IMR-90 (cell line): ENCODE data around the gene CCDC136. TPM values are rescaled to one million over a fixed set of nuclear protein-coding genes. Genes with fewer than 3 reads are reported as not detected.
A peak's percentile ranks its signal among the peaks of the same experiment; 100 is the strongest.

ENCODE experiments used
- ATAC-seq: fragments of 200-7000 bp; cut with Tn5 transposase; 2 replicates; pipeline ENCODE4 v1.9.1; 2020; ENCODE audit warnings: low read depth, mild to moderate bottlenecking, moderate library complexity
- BruUV-seq: library from RNA; stranded (reverse); fragments of 400-500 nt; replicated peaks from 2 replicates; lab custom pipeline; 2021; lab: Mats Ljungman, UMichigan
- CTCF ChIA-PET: fragments of 300-600 bp; formaldehyde crosslinking; extraction: SDS; loops from one replicate; lab custom pipeline; 2021; ENCODE audit warnings: antibody characterized with exemption; lab: Yijun Ruan, JAX
- POLR2A ChIA-PET: fragments of 300-600 bp; sonication (Branson Sonifier 250); formaldehyde crosslinking; loops from one replicate; lab custom pipeline; 2022; ENCODE audit warnings: antibody characterized with exemption; ENCODE audit not compliant: unreplicated experiment; lab: Charles Lee
- DNase-seq: peaks from one replicate; pipeline ENCODE4 v3.0.0; 2013
- H2AFZ ChIP-seq: replicated peaks from 2 replicates; pipeline ENCODE3; 2013; ENCODE audit warnings: low read length, mild to moderate bottlenecking; ENCODE audit not compliant: poor library complexity
- H2AK5ac ChIP-seq: 2 replicates; pipeline ENCODE4 v1.6.1; 2013; ENCODE audit warnings: low read depth, low read length, inconsistent platforms
- H2AK9ac ChIP-seq: replicated peaks from 2 replicates; pipeline ENCODE3; 2013; ENCODE audit warnings: mild to moderate bottlenecking, low read depth, low read length, moderate library complexity; ENCODE audit not compliant: poor library complexity
- H2BK120ac ChIP-seq: 2 replicates; pipeline ENCODE4 v1.6.1; 2013; ENCODE audit warnings: low read depth, low read length, inconsistent platforms
- H2BK15ac ChIP-seq: 3 replicates; pipeline ENCODE4 v1.6.1; 2013; ENCODE audit warnings: low read depth, low read length, inconsistent platforms
- H2BK20ac ChIP-seq: 2 replicates; pipeline ENCODE4 v1.6.1; 2013; ENCODE audit warnings: low read depth, mild to moderate bottlenecking, inconsistent platforms, low read length, moderate library complexity
- H2BK5ac ChIP-seq: 2 replicates; pipeline ENCODE4 v1.6.1; 2013; ENCODE audit warnings: mild to moderate bottlenecking, low read depth, low read length, inconsistent platforms; ENCODE audit not compliant: poor library complexity, severe bottlenecking
- H3K14ac ChIP-seq: replicated peaks from 2 replicates; pipeline ENCODE4 v1.6.1; 2013; ENCODE audit warnings: low read depth, low read length, inconsistent platforms
- H3K18ac ChIP-seq: 2 replicates; pipeline ENCODE4 v1.6.1; 2013; ENCODE audit warnings: low read depth, low read length, control low read depth
- H3K23ac ChIP-seq: 2 replicates; pipeline ENCODE4 v1.6.1; 2013; ENCODE audit warnings: low read depth, low read length, inconsistent platforms
- H3K27ac ChIP-seq: 2 replicates; pipeline ENCODE4 v1.5.1; 2013; ENCODE audit warnings: mild to moderate bottlenecking, control low read depth, low read length; ENCODE audit not compliant: insufficient read depth
- H3K27me3 ChIP-seq: 2 replicates; pipeline ENCODE4 v1.6.1; 2013; ENCODE audit warnings: low read length; ENCODE audit not compliant: control insufficient read depth, insufficient read depth
- H3K36me3 ChIP-seq: 2 replicates; pipeline ENCODE4 v1.6.1; 2013; ENCODE audit warnings: low read length, mixed read lengths; ENCODE audit not compliant: control insufficient read depth, insufficient read depth
- H3K4ac ChIP-seq: 2 replicates; pipeline ENCODE4 v1.6.1; 2013; ENCODE audit warnings: low read depth, low read length, inconsistent platforms
- H3K4me1 ChIP-seq: 2 replicates; pipeline ENCODE4 v1.6.1; 2013; ENCODE audit warnings: low read length, mixed read lengths; ENCODE audit not compliant: control insufficient read depth, insufficient read depth
- H3K4me2 ChIP-seq: 2 replicates; pipeline ENCODE4 v1.6.1; 2013; ENCODE audit warnings: low read depth, mild to moderate bottlenecking, control low read depth, low read length, moderate library complexity
- H3K4me3 ChIP-seq: 2 replicates; pipeline ENCODE4 v1.5.1; 2013; ENCODE audit warnings: low read depth, mild to moderate bottlenecking, control low read depth, low read length, moderate library complexity; ENCODE audit not compliant: insufficient read depth
- H3K56ac ChIP-seq: 2 replicates; pipeline ENCODE4 v1.6.1; 2013; ENCODE audit warnings: low read length, inconsistent platforms; ENCODE audit not compliant: insufficient read depth; ENCODE audit errors: extremely low read depth
- H3K79me1 ChIP-seq, 2 experiments: 2 replicates each; pipeline ENCODE4 v1.6.1; 2013; ENCODE audit warnings: low read length in 2 of 2, inconsistent platforms in 1 of 2, low read depth in 1 of 2
- H3K9ac ChIP-seq: 2 replicates; pipeline ENCODE4 v1.6.1; 2013; ENCODE audit warnings: low read depth, low read length, control low read depth
- H3K9me1 ChIP-seq: 2 replicates; pipeline ENCODE4 v1.6.1; 2013; ENCODE audit warnings: low read length, inconsistent platforms; ENCODE audit not compliant: insufficient read depth
- H3K9me3 ChIP-seq: 2 replicates; pipeline ENCODE4 v1.6.1; 2013; ENCODE audit warnings: low read length; ENCODE audit not compliant: control insufficient read depth, insufficient read depth
- H4K20me1 ChIP-seq: 2 replicates; pipeline ENCODE4 v1.6.1; 2013; ENCODE audit warnings: low read length, inconsistent platforms; ENCODE audit not compliant: insufficient read depth
- H4K5ac ChIP-seq: 2 replicates; pipeline ENCODE4 v1.6.1; 2013; ENCODE audit warnings: mild to moderate bottlenecking, low read depth, low read length, control low read depth
- H4K8ac ChIP-seq, 2 experiments: 2 replicates each; pipeline ENCODE4 v1.6.1; 2013; ENCODE audit warnings: low read depth in 2 of 2, low read length in 2 of 2, control low read depth in 1 of 2, inconsistent platforms in 1 of 2
- H4K91ac ChIP-seq: 2 replicates; pipeline ENCODE4 v1.6.1; 2013; ENCODE audit warnings: low read depth, low read length, inconsistent platforms; ENCODE audit not compliant: insufficient read depth
- BHLHE40 ChIP-seq: fragments of 150-350 bp; IDR thresholded peaks from 2 replicates; pipeline ENCODE4 v1.6.1; 2016; ENCODE audit warnings: mild to moderate bottlenecking, low read depth, low read length
- CHD1 ChIP-seq: IDR thresholded peaks from 2 replicates; pipeline ENCODE4 v1.6.1; 2012; ENCODE audit warnings: low read depth, low read length, improper control_type of control experiment
- CTCF ChIP-seq: conservative IDR thresholded peaks from 2 replicates; pipeline ENCODE4 v1.5.1; 2012; ENCODE audit warnings: mild to moderate bottlenecking, low read depth, low read length, improper control_type of control experiment
- MAFK ChIP-seq: IDR thresholded peaks from 2 replicates; pipeline ENCODE4 v1.6.1; 2012; ENCODE audit warnings: low read depth, low read length, improper control_type of control experiment
- MAZ ChIP-seq: IDR thresholded peaks from 2 replicates; pipeline ENCODE4 v1.6.1; 2012; ENCODE audit warnings: low read depth, mild to moderate bottlenecking, low read length, improper control_type of control experiment, moderate library complexity, borderline replicate concordance
- NFE2L2 ChIP-seq: fragments of 150-350 bp; IDR thresholded peaks from 2 replicates; pipeline ENCODE4 v1.6.1; 2016; ENCODE audit warnings: low read depth, mild to moderate bottlenecking, low read length
- POLR2A ChIP-seq: IDR thresholded peaks from 2 replicates; pipeline ENCODE4 v1.6.1; 2012; ENCODE audit warnings: mild to moderate bottlenecking, low read depth, low read length
- RAD21 ChIP-seq: IDR thresholded peaks from 2 replicates; pipeline ENCODE4 v1.6.1; 2012; ENCODE audit warnings: low read length, improper control_type of control experiment
- RFX5 ChIP-seq: IDR thresholded peaks from 2 replicates; pipeline ENCODE4 v1.8.0; 2012; ENCODE audit warnings: low read depth, mild to moderate bottlenecking, low read length, moderate library complexity
- SMC3 ChIP-seq: fragments of 150-350 bp; IDR thresholded peaks from 2 replicates; pipeline ENCODE4 v1.6.1; 2016; ENCODE audit warnings: low read depth, mild to moderate bottlenecking, antibody characterized with exemption, low read length, moderate library complexity
- WGBS, 2 experiments: methylation state at CpG; one replicate each; pipeline versions ENCODE4 v1.1.5 to v1.1.7; 2013; ENCODE audit warnings: missing lambda C conversion rate in 2 of 2; ENCODE audit not compliant: insufficient read length in 1 of 2; ENCODE audit errors: extremely low coverage in 2 of 2; 5-methylcytosine and 5-hydroxymethylcytosine counted together
- dilution Hi-C: fragments of 300-500 bp; cut with HindIII; formaldehyde crosslinking; loops from one replicate; pipeline ENCODE4 v1.14.3; 2018; ENCODE audit warnings: low sequenced_read_pairs; ENCODE audit not compliant: unreplicated experiment
- in situ Hi-C: fragments of 300-500 bp; cut with MboI; formaldehyde crosslinking; loops from 3 replicates; pipeline ENCODE4 v1.14.3; 2019; ENCODE audit warnings: low sequenced_read_pairs, inconsistent platforms, mixed read lengths
- intact Hi-C: fragments of 100-400 bp; cut with micrococcal nuclease; formaldehyde crosslinking; loops from 2 replicates; pipeline ENCODE4 v1.10.0; 2022
- polyA plus RNA-seq, 3 experiments: library from polyadenylated mRNA; depleted of rRNA; stranded (reverse); fragments of >200 nt; gene quantifications; 2 replicates each; pipeline ENCODE4 v1.2.3, GENCODE V29; 2012; ENCODE audit warnings: low replicate concordance in 1 of 3
- total RNA-seq: library from RNA; depleted of rRNA; stranded (reverse); fragments of >200 nt; gene quantifications from 2 replicates; pipeline ENCODE4 v1.2.3, GENCODE V29; 2012
- TF ChIP-seq, protein P1 (sequence below): fragments of 150-350 bp; IDR thresholded peaks from 2 replicates; pipeline ENCODE4 v1.6.1; 2016; ENCODE audit warnings: low read depth, mild to moderate bottlenecking, low read length, moderate library complexity, borderline replicate concordance

CCDC136 gene
- total and polyA plus RNA-seq, 2 of the 4 experiments (the other 2 are of a cell fraction) = 7.7 to 18.0 TPM

DNA sequence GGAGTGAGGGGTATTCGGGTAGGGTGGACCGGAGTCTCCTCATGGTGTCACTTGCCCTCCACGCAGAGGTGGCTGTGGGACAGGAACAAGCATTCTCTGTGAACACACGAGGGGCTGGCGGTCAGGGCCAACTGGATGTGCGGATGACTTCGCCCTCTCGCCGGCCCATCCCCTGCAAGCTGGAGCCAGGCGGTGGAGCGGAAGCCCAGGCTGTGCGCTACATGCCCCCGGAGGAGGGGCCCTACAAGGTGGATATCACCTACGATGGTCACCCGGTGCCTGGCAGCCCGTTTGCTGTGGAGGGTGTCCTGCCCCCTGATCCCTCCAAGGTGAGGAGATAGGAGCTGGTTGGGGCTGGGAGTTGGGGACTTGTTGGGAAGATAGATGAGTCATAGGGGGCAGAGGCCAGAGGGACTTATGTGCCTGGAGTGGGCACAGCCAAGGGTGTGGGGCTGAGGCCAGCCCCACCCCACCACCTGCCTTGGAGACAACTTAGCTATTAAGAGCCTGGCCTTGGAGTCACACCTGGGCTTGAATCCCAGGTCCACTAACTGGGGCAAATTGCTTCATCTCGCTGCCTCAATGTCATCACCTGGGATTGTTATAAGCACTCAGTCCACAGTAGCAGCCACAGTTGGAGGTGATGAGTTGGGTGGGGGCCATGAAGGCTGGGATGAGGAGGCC is 52.3 kb downstream of the CCDC136 start:
- no peak for DNase-seq
- no peak overlapping the region for H2BK5ac ChIP-seq
- no peak for TF ChIP-seq NFE2L2
- no peak for TF ChIP-seq CHD1
- TF ChIP-seq BHLHE40 = no peak
- no peak for TF ChIP-seq CTCF
- TF ChIP-seq MAZ = no peak
- no peak for TF ChIP-seq MAFK
- no peak for TF ChIP-seq POLR2A
- no peak for TF ChIP-seq RFX5
- TF ChIP-seq, protein P1, sequence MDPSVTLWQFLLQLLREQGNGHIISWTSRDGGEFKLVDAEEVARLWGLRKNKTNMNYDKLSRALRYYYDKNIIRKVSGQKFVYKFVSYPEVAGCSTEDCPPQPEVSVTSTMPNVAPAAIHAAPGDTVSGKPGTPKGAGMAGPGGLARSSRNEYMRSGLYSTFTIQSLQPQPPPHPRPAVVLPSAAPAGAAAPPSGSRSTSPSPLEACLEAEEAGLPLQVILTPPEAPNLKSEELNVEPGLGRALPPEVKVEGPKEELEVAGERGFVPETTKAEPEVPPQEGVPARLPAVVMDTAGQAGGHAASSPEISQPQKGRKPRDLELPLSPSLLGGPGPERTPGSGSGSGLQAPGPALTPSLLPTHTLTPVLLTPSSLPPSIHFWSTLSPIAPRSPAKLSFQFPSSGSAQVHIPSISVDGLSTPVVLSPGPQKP = no peak
- TF ChIP-seq SMC3 = no peak
- no peak for TF ChIP-seq RAD21
- intact Hi-C loops (no loop called here), in situ Hi-C loops (no loop called here), dilution Hi-C loops (no loop called here)
- no peak overlapping the region for H4K8ac ChIP-seq
- peaks cover 86% of the 10 kb centered on the region for H4K20me1 ChIP-seq
- H3K56ac ChIP-seq = no peak overlapping the region
- H2BK20ac ChIP-seq = no peak overlapping the region
- no peak overlapping the region for H3K4ac ChIP-seq
- peak overlapping the region; percentile 16 for H2AFZ ChIP-seq
- H3K4me1 ChIP-seq = peaks cover 3% of the 10 kb centered on the region; the same call in 1 of the 2 replicates
- no peak overlapping the region for H4K91ac ChIP-seq
- 95% methylated on average over 13 of the region's 17 CpGs; no CpG with 5 or more reads in 1 of the 2 experiments for WGBS, 2 experiments
- H3K9me3 ChIP-seq = no peaks in the 10 kb centered on the region
- peaks cover 32 to 77% of the 10 kb centered on the region in 2 experiments for H3K79me1 ChIP-seq
- no peak overlapping the region for H2BK15ac ChIP-seq
- H3K4me2 ChIP-seq = no peak overlapping the region
- no peak overlapping the region for H4K5ac ChIP-seq
- POLR2A ChIA-PET = no interaction called here
- no peaks in the 10 kb centered on the region for H3K27me3 ChIP-seq
- no peaks in the 10 kb centered on the region; the same call in 1 of the 2 replicates for H3K9me1 ChIP-seq
- H3K4me3 ChIP-seq = no peak overlapping the region
- H2BK120ac ChIP-seq = no peak overlapping the region
- no peak overlapping the region for H2AK5ac ChIP-seq
- CTCF ChIA-PET = no interaction called here
- H2AK9ac ChIP-seq = peak overlapping the region; percentile 13
- BruUV-seq = no TSS peak
- no peak overlapping the region for H3K27ac ChIP-seq
- no peak overlapping the region for H3K23ac ChIP-seq
- no peak for ATAC-seq
- H3K14ac ChIP-seq = no peak overlapping the region
- peaks cover 96% of the 10 kb centered on the region for H3K36me3 ChIP-seq
- H3K18ac ChIP-seq = no peak overlapping the region
- H3K9ac ChIP-seq = no peak overlapping the region
